Smooth muscle cell (in vitro differentiated cells): ENCODE data around the gene KTN1. TPM values are rescaled to one million over a fixed set of nuclear protein-coding genes. Genes with fewer than 3 reads are reported as not detected.

Experiments
- DNase-seq: peaks from one replicate; lab custom pipeline; 2025; ENCODE audit not compliant: unreplicated experiment; lab: John Stamatoyannopoulos, UW
- H2AFZ ChIP-seq: fragments of 200-600 bp; sonication (generic); 2 replicates; pipeline ENCODE4 v1.6.0; 2016; ENCODE audit warnings: antibody characterized with exemption, low read depth, mild to moderate bottlenecking
- H3F3A ChIP-seq: fragments of 200-600 bp; sonication (generic); 2 replicates; pipeline ENCODE4 v1.6.0; 2017; ENCODE audit warnings: antibody characterized with exemption, low read depth
- H3K27ac ChIP-seq: fragments of 200-600 bp; sonication (generic); 2 replicates; pipeline ENCODE4 v1.5.1; 2016; ENCODE audit warnings: low read depth, mild to moderate bottlenecking
- H3K27me3 ChIP-seq: fragments of 200-600 bp; sonication (generic); 2 replicates; pipeline ENCODE4 v1.6.1; 2016; ENCODE audit warnings: low read depth, mild to moderate bottlenecking
- H3K36me3 ChIP-seq: fragments of 200-600 bp; sonication (generic); 2 replicates; pipeline ENCODE4 v1.5.1; 2016; ENCODE audit warnings: low read depth
- H3K4me1 ChIP-seq: fragments of 200-600 bp; sonication (generic); 2 replicates; pipeline ENCODE4 v1.5.1; 2016; ENCODE audit warnings: low read depth
- H3K4me2 ChIP-seq: fragments of 200-600 bp; sonication (generic); 2 replicates; pipeline ENCODE4 v1.6.0; 2016; ENCODE audit warnings: mild to moderate bottlenecking
- H3K4me3 ChIP-seq: fragments of 200-600 bp; sonication (generic); 2 replicates; pipeline ENCODE4 v1.5.1; 2016; ENCODE audit warnings: mild to moderate bottlenecking
- H3K79me2 ChIP-seq: fragments of 200-600 bp; sonication (generic); 2 replicates; pipeline ENCODE4 v1.6.0; 2016; ENCODE audit warnings: low read depth, mild to moderate bottlenecking
- H3K9ac ChIP-seq: fragments of 200-600 bp; sonication (generic); 2 replicates; pipeline ENCODE4 v1.6.0; 2016; ENCODE audit warnings: low read depth
- H3K9me3 ChIP-seq: fragments of 200-600 bp; sonication (generic); replicated peaks from 2 replicates; pipeline ENCODE4 v1.5.1; 2016; ENCODE audit warnings: low read depth
- H4K20me1 ChIP-seq: fragments of 200-600 bp; sonication (generic); 2 replicates; pipeline ENCODE4 v1.6.0; 2016; ENCODE audit warnings: low read depth
- CTCF ChIP-seq: fragments of 200-600 bp; sonication (generic); IDR thresholded peaks from 2 replicates; pipeline ENCODE4 v1.5.1; 2017; ENCODE audit warnings: borderline replicate concordance, mild to moderate bottlenecking, antibody characterized with exemption; ENCODE audit not compliant: insufficient read depth, poor library complexity, severe bottlenecking
- WGBS: methylation state at CpG from one replicate; pipeline ENCODE4 v1.1.7; 2016; ENCODE audit warnings: low lambda C conversion rate; 5-methylcytosine and 5-hydroxymethylcytosine counted together
- polyA plus RNA-seq: library from polyadenylated mRNA; unstranded; fragments of >200 nt; fragmentation: Nextera tagmentation; extraction: Ambion mirVana; gene quantifications from 2 replicates; pipeline ENCODE4 v1.2.1, GENCODE V29; 2016
- total RNA-seq: library from RNA; depleted of rRNA; stranded (reverse); fragments of >200 nt; gene quantifications from 2 replicates; pipeline ENCODE4 v1.2.3, GENCODE V29; 2014

KTN1 gene
- total and polyA plus RNA-seq, 2 experiments from 2014 or later: 84.8 to 119 TPM

- Histone ChIP-seq H3K4me3 (no peak overlapping the region), H3F3A (peaks cover 24% of the 10 kb centered on the region), H3K9me3 (no peaks in the 10 kb centered on the region), H3K27ac (peak overlapping the region; percentile 84), H2AFZ (no peak overlapping the region), H3K36me3 (no peaks in the 10 kb centered on the region), H3K79me2 (peaks cover 91% of the 10 kb centered on the region), H4K20me1 (peaks cover 36% of the 10 kb centered on the region), H3K9ac (no peak overlapping the region), H3K4me1 (peaks cover 11% of the 10 kb centered on the region), H3K27me3 (no peaks in the 10 kb centered on the region), H3K4me2 (no peak overlapping the region)
- 78% methylated on average over 14 of the region's 14 CpGs for WGBS
- DNase-seq: no peak
- TF ChIP-seq CTCF: no peak
Measured at GRCh38 chr14:55599250-55599879, 19.4 kb downstream of the KTN1 start.

DNA sequence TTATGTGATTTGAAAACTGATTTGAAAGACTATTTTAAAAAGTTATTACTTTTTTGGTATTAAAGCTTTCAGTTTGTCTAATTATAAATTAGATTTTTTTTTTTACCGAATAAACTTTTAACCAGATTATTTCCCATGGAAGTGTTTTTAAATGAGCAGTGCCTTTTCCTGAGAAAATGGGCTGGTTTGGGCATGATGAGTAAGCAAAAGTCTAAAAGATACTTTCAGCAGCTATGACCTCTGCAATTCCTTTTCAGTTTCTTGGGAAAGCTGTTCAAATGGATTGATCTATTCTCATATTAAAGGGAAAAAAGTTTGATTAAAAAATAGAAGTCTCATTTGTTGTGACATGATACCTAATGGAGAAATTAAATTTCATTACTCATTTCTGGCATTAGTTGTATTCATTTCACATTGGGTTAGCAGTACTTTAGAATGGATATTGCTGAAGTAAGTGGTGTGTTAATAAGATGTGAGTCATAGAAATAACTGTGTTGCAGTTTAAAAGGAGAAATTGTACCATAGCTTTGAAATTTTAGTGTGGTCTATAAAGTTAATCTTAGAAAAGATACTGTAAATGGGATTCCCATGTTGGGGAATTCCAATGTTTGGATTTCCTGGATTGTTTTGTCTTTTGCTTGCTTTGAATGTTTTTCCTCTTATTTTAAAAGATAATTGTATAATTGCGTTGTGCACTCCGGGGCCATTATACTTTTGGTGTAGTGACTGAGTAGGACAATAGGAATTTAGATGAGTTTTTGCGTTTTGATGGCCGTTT, 21.0 kb downstream of the KTN1 start:
- 25% methylated on average over 5 of the region's 5 CpGs for WGBS
- no peak overlapping the region for H2AFZ ChIP-seq
- peak overlapping the region; percentile 32 for H3K9ac ChIP-seq
- peak overlapping the region; percentile 84 for H3K27ac ChIP-seq
- H3K79me2 ChIP-seq: peaks cover 91% of the 10 kb centered on the region
- peak overlapping the region; percentile 76 for H3K4me2 ChIP-seq
- H3F3A ChIP-seq: peaks cover 24% of the 10 kb centered on the region
- H3K4me3 ChIP-seq: no peak overlapping the region
- H3K4me1 ChIP-seq: peaks cover 21% of the 10 kb centered on the region
- no peaks in the 10 kb centered on the region for H3K9me3 ChIP-seq
- DNase-seq: no peak
- no peaks in the 10 kb centered on the region for H3K27me3 ChIP-seq
- no peak for TF ChIP-seq CTCF
- H4K20me1 ChIP-seq: peaks cover 36% of the 10 kb centered on the region
- no peaks in the 10 kb centered on the region for H3K36me3 ChIP-seq

- TF ChIP-seq CTCF: no peak
- Histone ChIP-seq H3F3A (peaks cover 24% of the 10 kb centered on the region), H4K20me1 (peaks cover 47% of the 10 kb centered on the region), H3K4me1 (peaks cover 38% of the 10 kb centered on the region), H3K9me3 (no peaks in the 10 kb centered on the region), H3K27me3 (no peaks in the 10 kb centered on the region), H2AFZ (no peak overlapping the region), H3K4me2 (no peak overlapping the region), H3K4me3 (no peak overlapping the region), H3K27ac (no peak overlapping the region), H3K79me2 (peaks cover 91% of the 10 kb centered on the region), H3K36me3 (no peaks in the 10 kb centered on the region), H3K9ac (no peak overlapping the region)
- whole genome bisulfite sequencing: 95% methylated on average over 4 of the region's 4 CpGs
- no peak for DNase-seq
Measured at GRCh38 chr14:55603401-55603953, 23.5 kb downstream of the KTN1 start.
